ENCODE measurements around the gene F8.

GRCh38 chrX:155020591-155020990 is 1.9 kb downstream of the F8 start:
- TF ChIP-seq EZH2 (IDR thresholded peaks at IDR 0.05; ENCODE audit: borderline replicate concordance, low read length) (no peak), CTCF (IDR thresholded peaks at IDR 0.05; ENCODE audit: low read length) (no peak)
